Gastrocnemius medialis (tissue), 4 donors: ENCODE results near the gene ZDHHC14.
A peak's percentile ranks its signal among the peaks of the same experiment; 100 is the strongest.

Experiments
- POLR2A ChIP-seq, 2 donors: fragments of 450-650 bp; IDR thresholded peaks; one replicate each; pipeline ENCODE4 v1.6.1; 2017; ENCODE audit warnings: antibody characterized with exemption in 2 of 2, mild to moderate bottlenecking in 2 of 2, moderate library complexity in 2 of 2
- TF ChIP-seq, protein P1 (sequence below), 5 experiments: fragments of 450-650 bp in 3 of 5; fragments of 200-600 bp in 2 of 5; sonication (generic) in 2 of 5; IDR thresholded peaks in 4 of 5; conservative IDR thresholded peaks in 1 of 5; 1 replicate in 4 of 5; 2 replicates in 1 of 5; pipeline ENCODE4 v1.5.1; 2016 to 2019; ENCODE audit warnings: antibody characterized with exemption in 5 of 5, mild to moderate bottlenecking in 3 of 5, moderate library complexity in 3 of 5

DNA sequence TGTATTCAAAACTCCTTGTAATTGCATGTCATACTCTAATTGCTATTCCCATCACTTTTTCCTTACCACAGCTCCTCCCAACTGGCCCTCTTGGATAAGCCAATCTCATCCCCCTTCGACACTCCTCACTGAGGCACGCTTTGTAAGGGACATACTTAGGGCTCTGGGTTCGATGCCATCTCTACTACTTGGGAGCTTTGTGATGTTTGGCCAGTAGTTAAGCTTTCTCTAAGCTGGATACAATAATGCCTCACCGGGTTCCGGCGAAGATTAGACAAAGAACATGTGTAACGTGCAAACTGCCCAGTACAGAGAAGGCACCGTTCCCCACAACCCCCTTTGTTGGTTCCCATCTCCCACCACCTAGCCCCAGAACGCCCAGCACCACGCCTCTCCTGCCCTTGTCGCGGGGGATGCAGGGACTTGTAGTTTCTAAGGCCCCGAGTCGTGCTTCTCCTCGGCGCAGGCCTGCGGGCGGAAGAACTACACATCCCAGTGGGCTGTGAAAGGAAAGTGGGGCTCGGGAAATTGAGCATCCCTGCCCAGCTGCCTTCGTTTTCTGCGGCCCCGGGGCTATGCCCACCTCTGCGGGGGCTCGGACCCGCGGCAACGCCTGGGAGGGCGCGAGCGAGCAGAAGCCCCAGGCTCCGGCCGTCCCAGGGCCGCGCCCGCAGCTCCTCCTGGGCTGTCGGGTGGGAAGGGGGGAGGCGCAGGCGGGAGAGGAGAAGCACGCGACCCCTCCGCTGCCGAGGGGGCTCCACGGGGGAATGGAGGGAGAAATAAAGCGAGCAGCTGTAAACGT is 1.1 kb upstream of the ZDHHC14 start:
- TF ChIP-seq, protein P1, sequence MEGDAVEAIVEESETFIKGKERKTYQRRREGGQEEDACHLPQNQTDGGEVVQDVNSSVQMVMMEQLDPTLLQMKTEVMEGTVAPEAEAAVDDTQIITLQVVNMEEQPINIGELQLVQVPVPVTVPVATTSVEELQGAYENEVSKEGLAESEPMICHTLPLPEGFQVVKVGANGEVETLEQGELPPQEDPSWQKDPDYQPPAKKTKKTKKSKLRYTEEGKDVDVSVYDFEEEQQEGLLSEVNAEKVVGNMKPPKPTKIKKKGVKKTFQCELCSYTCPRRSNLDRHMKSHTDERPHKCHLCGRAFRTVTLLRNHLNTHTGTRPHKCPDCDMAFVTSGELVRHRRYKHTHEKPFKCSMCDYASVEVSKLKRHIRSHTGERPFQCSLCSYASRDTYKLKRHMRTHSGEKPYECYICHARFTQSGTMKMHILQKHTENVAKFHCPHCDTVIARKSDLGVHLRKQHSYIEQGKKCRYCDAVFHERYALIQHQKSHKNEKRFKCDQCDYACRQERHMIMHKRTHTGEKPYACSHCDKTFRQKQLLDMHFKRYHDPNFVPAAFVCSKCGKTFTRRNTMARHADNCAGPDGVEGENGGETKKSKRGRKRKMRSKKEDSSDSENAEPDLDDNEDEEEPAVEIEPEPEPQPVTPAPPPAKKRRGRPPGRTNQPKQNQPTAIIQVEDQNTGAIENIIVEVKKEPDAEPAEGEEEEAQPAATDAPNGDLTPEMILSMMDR (IDR thresholded peaks at IDR 0.05 in 4 of 5, conservative IDR thresholded peaks at IDR 0.05 in 1 of 5), result no peak
- peak; percentile 5 to 16 for TF ChIP-seq POLR2A (IDR thresholded peaks at IDR 0.05)
